NCI-H1694 (cell line): Measurements from ENCODE around the gene FBN2.
"Not testable (repeated sequence)": the region's sequence is repeated elsewhere in the genome, so short reads cannot be mapped to it uniquely, and the experiment has no call there.

Experiments
- DNase-seq: peaks from one replicate; lab custom pipeline; 2025; lab: John Stamatoyannopoulos, UW

FBN2 gene

DNA sequence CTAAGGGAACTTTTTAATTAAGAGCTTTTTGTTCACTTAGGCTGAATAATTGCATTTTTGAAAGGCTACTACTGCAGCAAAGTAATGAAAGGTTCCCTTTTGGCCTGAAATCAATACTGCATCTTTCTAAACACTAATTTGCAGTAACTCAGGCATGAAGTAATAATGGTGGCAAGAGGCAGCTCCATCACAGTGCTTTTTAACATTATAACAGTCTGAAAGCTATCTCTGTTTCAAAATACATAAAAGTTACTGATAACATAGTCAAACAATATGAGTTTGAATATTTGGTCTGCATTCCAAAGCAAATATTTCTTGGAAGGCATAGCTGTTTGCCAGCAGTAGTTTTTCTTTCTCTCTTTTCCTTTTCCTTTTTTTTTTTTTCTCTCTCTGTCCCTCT lies 113.4 kb downstream of the FBN2 start:
- no peak for DNase-seq

DNA sequence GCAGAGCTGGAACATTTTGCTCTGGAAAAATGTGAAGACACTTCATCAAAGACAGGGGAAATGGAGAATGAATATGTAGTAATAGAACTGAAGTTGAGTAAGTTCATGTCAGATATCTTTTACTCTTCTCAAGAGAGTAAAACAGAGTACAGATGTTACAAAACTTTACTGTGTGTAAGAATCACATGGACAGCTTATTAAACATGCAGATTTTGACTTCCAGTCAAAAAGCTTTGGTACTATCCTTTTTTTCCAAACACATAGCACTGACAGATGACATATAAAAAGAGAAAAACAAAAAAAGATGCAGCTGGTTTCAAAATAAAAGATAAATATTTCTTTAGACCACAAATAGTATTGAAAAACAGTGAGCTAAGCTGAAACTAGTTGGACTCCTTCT lies 115.4 kb downstream of the FBN2 start:
- DNase-seq: no peak

DNA sequence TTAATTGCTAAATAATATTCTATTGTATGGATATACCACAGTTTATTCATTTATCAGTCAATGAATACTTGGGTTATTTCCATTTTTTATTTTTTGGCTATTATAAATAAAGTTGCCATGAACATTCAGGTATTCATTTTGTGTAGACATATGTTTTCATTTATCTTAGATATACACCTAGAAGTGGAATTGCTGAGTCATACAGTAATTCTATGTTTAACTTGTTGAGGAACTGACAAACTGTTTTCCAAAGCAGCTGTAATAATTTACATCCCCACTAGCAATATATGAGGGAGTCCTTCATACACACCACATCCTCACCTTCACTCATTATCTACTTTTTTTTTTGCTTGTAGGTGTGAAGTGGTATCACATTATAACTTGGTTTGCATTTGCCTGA lies 123.6 kb downstream of the FBN2 start:
- no peak for DNase-seq

DNA sequence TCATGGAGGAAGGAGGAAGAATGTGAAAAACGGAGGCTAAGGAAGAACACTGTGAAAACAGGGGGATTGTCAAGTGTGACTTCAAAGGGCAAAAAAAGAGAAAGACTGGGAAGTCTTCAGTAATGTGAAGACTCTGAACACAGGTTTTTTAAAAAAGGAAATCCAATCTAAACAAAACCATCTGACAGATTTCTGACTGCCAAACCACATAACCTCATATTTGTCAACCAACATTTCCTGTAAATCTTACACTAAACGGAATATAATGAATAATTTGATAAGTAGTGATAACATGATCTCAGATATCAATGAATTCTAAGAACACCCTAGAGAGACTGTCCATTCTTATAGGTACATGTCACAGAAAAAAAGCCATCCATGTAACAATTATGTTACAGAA lies 124.7 kb downstream of the FBN2 start:
- DNase-seq: no peak

DNA sequence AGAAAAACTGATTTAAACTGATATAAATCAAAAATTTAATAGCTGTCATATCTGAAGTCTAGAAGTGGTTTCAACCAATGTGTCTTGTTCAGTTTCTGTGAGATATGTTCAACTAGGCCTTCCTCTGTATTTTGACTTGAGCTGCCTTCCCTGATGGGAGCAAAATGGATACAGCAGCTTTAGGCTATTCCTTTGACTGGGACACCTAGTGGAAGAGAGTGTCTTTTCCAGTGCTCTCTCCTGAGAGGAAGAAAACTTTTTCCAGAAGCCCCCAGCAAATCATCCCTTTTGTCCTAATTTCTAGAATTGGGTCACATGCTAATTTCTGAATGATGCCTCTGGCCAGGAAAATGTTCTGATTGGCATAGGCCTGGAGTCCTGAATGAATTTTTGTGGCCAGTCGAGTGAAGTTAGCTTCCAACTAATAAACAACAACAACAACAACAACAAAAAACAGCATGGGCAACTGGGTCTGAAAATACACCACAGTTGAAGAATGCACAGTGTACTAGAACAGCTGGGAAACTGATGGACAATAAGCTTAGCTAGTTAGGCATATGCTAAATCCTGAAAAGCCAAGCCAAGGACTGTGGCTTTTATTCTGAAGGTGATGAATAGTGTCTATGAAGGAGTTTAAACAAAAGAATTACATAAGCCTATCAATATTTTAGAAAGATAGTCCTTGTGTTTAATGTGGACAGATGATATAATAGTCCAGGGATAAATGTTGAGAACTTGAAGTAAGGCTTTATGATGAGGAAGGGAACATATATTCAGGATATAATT lies 125.7 kb downstream of the FBN2 start:
- no peak for DNase-seq

DNA sequence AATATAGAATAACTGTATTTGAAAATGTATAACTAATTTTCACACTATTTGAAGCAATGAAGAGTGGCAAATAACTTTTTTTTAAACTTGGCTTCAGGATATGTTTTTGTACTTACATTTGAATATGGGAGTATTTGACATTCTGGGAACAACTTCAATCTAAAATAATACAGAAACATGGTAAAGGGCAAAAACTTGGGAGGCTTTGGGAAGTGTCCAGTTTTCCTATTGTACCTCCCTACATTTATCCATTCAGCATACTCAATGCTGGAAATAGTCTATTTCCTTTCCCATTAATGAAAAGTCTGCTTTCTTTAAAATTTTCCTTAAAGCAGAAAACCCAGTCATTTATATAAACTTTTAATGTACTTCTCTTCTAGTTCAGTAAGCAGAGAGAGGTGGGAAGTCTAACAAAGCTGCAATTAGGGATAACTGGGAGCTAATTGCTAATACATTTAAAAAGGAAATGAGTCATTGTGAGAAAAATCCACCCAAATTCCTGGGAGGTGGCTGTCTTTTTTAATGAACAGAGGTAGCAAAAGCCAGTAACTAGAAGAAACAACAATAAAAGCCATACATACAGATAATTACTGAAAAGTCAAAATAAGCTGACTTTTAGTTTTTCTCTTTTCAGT lies 128.8 kb downstream of the FBN2 start:
- no peak for DNase-seq

DNA sequence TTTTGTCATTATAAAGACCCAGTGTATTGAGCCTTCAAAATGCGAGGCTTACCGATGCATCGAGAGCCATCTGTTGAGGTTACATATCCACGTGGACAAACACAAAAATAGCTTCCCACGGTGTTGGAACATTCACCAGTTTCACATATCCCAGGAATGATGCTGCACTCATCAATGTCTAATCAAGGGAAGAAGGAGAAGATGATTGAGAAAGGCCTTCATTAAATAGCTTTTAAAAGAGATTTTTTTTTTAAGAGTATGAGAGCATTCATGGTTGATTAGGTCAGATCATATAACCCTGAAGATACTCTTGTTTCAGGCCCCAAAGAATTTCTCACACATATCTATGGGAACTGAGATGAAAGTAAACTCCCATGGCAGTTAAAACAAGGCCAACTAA lies 129.4 kb downstream of the FBN2 start:
- DNase-seq: no peak

DNA sequence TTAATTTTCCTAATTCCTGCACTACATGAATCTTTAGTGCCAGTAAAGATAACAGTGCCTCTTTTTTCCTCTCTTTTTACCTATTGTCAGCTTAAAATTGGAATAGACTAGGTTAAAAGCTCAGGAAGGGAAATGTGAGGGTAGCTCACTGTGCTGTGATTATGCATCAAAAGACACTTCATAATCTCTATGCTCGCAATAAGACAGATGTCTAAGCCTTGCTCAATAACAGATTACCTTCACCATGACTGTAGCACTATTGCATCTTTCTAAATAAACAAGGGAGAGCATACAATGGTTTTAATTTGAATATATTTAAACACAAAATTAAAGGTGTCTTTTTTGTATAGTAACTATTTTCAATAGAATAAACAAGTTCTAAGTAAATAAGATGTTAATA lies 130.1 kb downstream of the FBN2 start:
- no peak for DNase-seq

DNA sequence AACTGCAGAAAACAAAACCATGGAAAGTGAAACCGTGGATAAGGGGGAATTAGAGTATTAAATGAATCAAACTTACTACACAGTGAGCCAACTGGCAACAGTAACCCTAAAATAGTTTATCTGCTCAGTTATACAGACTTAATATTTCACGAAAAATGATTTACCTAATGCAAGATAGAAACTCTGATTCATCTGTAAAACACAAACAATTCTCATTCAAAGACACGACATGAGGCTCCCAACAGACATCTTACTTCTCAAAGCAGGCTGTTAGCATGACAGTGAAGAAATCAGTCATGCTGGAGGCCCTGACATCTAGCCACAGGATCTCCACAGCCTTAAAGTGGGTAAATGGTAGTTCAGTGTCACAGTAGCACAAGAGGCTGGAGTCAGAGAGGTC lies 131.2 kb downstream of the FBN2 start:
- DNase-seq: no peak

DNA sequence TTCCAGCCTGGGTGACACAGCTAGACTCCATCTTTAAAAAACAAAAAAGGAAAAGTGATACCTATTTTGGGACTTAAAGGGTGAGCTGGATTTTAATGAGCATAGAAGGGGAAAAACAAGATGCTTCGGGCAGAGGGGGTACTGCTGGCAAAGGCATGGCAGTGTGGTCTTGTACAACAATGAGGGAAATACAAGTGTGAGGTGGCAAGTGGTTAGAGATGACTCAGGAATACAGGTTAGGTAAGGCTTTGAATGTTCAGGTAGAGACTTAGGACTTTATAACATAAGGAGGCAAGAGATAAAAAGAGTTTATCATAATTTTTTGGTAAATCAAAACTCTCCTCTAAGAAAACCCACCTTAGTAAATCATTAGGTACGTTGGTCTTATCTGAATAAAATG lies 132.9 kb downstream of the FBN2 start:
- no peak for DNase-seq

DNA sequence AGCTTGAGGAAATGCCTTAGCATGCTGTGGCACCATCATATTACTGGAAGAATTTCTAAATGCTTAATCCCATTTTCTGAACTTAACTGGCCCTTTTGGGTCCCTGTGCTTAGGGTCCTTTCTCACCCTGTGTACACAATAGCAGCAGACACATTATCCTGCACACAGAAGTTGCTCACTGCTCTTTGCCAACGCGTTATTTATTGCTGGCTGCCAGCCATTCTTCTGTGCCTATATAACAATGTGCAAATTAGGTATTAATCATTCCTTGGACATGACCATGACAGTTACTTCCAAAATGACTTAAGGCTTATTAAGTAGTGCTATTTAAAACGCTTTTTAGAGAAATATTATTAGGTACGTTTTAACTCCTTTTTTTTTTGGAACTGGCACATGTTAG lies 134.7 kb downstream of the FBN2 start:
- no peak for DNase-seq

DNA sequence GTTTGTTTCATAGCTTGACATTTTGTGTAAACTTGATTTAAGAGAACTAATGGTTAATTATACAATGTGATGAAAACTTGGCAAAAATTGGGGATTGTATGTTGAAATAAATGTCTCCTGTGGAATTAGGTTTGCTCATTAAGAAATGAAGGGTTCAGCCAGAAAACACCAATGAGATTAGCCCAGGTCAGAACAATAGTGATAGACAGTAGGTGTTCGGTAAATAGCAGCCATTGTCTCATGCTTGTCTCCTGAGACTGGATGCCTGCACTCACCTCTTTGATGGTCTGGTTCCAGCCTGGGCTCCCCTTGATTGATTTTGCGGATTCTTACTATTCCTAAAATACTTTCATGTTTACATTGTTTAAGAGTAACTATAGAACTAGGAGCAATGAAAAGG lies 135.5 kb downstream of the FBN2 start:
- DNase-seq: no peak

DNA sequence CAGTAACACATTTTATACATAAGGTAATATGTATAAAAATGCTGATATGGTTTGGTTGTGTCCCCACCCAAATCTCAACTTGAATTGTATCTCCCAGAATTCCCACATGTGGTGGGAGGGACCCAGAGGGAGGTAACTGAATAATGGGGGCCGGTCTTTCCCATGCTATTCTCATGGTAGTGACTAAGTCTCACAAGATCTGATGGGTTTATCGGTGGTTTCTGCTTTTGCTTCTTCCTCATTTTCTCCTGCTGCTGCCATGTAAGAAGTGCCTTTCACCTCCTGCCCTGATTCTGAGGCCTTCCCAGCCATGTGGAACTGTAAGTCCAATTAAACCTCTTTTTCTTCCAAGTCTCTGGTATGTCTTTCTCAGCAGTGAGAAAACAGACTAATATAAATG lies 137.3 kb downstream of the FBN2 start:
- not testable (repeated sequence) for DNase-seq

DNA sequence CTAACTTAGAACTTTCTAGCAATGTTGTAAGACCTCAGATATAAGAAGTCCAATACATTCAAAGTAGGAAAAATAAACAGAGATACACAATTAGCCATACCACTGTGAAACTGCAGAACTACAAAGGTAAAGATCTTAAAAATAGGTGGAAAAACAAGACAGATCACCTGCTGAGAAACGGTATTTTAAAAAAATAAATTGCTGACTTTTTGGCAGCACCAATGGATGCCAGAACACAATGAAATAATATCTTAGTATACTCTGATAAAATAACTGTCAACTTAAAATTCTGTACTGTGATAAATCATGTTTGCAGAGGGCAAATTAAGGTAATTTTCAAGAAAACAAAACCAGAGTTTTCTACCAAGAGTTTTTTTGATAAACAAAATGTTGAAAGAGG lies 138.9 kb downstream of the FBN2 start:
- no peak for DNase-seq

DNA sequence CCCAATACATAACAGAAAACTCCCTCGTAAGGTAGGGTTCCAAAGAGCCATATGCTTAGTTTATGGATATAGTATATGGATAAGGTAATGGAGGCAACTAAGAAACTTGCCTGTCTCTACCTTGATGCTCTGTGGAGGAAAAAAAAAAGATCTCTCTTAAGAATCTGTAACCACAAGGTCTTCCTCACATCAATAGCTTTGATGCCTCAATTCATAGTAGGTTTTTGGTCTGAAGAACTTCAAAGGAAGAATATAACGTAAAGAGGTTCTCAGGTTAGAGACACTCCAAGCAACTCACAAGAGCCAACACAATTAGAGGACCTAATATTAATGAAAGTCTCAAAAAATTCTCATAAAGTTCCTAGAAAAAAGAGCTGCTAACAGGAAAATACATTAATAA lies 140.2 kb downstream of the FBN2 start:
- no peak for DNase-seq

DNA sequence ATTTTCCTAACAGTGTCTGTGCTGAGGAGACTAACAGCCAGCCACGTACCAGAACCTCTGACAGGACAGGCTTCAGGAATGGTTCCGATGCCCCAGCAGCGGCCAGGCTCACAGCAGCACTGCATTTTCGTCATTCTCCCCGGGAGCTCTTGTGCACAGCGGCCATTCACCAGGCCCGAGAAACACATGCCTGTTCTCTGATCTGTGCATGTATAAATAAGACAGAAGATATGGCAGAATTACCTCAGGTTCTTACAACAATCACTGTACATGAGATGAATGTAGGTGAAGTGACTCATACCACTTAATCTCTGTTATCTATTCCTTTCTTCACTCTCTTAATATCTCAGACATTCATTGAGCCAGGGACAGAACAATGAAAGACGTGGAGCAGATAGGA lies 143.0 kb downstream of the FBN2 start:
- no peak for DNase-seq

DNA sequence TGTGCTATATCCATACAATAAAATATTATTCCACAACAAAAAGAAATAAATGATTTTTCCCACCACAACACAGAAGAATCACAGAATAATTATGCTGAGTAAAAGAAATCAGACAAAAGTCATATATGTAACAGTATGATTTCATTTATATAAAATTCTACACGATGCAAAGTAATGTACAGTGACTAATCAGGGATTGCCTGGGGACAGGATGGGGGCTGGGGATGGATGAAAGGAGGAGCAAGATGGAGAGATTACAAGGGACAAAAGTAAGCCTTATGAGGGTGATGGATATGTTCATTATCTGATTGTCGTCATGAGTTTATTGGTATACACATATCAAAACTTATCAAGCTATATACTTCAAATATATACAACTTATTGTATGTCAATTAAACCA lies 154.0 kb downstream of the FBN2 start:
- no peak for DNase-seq

DNA sequence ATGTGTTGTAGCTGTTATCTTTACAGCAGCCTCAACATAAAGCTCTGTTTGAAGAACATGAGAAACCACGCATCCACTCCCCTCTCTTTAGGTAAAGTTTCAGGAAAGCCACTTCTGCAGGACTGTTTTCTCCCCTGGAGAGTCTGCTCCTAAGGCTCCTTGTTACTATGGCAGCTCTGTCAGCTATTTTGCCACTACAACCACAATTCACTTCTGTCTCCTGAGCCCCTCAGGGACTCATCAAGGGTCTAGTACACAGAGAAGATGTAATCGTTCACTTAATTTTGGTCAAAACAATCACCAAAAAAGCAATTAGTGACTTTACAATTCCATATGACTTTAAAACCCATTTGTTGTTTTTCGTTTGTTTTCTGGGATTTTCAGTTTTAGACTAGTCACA lies 157.7 kb downstream of the FBN2 start:
- DNase-seq: no peak

DNA sequence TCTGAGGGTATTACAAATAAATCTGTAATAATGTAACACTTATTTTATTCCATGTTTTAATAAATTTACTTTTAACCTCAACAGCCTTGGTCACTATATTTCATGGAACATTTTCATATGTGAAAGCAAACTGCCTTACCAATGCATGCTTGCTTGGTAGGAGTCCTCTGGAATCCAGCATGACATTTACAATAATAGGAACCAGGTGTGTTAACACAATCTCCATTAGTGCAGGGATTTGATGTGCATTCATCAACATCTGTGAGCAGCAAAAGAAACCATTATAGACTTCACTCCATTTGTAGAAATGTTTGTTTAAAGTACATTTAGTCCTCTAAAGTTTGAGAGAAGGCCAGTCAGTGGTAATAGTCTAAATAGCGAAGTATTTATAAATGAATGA lies 159.4 kb downstream of the FBN2 start:
- DNase-seq: no peak

DNA sequence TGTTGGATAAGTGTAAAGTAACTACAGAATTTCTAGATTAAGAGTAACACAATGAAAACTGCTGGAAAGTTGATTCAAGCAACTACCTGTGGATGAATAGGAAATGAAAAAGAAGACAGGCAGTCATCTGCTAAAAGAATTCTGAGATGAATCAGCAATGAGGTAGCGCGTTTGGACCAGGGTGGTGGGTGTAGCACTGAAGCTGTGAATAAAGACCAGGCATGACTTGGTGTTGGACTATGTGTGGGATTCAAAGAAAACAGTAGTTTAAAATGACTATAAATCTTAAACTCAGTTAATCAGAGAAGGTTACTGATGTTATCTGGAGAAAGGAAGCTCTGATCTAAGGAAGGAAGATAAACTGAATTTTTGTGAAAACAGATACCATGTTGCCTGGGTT lies 159.8 kb downstream of the FBN2 start:
- no peak for DNase-seq

DNA sequence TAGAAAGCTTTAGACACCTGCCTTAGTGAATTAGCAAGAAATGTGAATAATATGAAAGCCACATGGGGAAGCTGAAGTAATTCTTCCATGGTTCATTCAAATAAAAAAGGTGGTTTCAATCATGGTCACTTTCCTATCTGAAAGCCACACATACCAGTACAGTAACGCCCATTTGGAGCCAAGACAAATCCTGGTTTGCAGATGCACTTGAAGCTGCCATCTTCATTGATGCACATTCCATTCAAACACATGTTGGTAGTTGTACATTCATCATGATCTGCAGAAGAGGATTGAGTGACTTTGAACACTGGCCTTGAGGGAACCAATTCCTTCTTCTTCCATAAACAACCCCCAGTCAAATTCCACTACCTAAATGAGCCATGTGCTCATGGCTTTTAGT lies 161.5 kb downstream of the FBN2 start:
- no peak for DNase-seq

DNA sequence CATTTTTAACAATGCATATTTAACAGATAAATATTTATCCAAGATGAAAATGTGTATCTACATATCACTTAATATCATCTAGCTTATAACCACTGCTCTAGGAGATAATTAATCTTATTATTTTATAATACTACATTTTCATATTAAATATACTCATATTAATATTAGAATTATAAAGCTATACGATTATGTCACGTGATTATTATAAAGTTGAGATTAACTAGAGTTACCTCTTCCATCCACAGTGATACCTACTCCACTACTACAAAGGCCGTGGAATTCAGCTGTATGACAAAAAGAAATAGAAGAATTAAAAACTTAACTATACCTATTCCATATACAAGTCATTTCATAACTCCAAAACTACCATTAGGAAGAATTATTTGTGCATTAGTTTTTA lies 171.9 kb downstream of the FBN2 start:
- no peak for DNase-seq

DNA sequence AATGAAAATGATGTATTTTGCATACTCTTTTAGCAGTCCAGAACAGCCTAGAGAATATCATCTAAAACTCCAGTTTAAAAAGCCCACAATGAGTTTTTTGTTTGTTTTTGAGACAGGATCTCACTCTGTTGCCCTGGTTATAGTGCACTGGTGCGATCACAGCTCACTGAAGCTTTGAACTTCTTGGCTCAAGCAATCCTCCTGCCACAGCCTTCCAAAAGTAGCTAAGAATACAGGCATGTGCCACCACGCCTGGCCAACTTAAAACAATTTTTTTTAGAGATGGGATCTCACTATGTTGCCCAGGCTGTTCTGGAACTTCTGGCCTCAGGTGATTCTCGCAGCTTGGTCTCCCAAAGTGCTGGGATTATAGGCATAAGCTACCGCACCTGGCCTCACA lies 175.7 kb downstream of the FBN2 start:
- DNase-seq: no peak

DNA sequence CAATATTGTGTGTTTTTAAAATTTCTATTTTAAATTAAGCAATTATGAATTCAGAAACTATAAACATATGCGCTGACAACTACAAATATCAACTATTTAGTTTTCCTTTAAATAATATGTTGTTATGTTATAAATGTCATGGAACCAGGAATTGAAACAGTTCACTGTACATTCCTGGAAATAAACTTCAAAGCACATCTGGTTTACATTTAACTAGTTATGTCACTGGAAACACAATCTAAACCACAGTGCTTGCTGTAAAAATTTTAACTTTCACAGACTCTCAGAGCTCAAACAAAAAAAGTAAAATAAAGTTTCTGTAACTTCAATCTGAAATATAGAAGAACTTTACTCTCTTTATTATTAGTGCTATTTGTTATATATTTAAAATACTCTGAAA lies 179.2 kb downstream of the FBN2 start:
- no peak for DNase-seq
